Activated naive CD8-positive, alpha-beta T cell treated with anti-CD3 and anti-CD28 coated beads, Interleukin-2, amount 50 U/mL, for 16 hours (primary cell): Measurements from ENCODE around the gene TET1.
A peak's percentile ranks its signal among the peaks of the same experiment; 100 is the strongest.
"Not testable (repeated sequence)": the region's sequence is repeated elsewhere in the genome, so short reads cannot be mapped to it uniquely, and the experiment has no call there.

Source experiments
- DNase-seq: peaks from one replicate; pipeline ENCODE4 v3.0.0-alpha.2; 2020; ENCODE audit warnings: low read depth, low spot score

Gene TET1

GRCh38 chr10:68700197-68700596 is 140.1 kb downstream of the TET1 start:
- no peak for DNase-seq

- no peak for DNase-seq
Observed at GRCh38 chr10:68705548-68705947, 145.4 kb downstream of the TET1 start.

GRCh38 chr10:68708987-68709386 is 148.8 kb downstream of the TET1 start:
- not testable (repeated sequence) for DNase-seq

- not testable (repeated sequence) for DNase-seq
Observed at GRCh38 chr10:68713065-68713464, 152.9 kb downstream of the TET1 start.

GRCh38 chr10:68717435-68717834 is 157.3 kb downstream of the TET1 start:
- no peak for DNase-seq

- DNase-seq = peak; percentile 95
Observed at GRCh38 chr10:68720793-68721672, 160.9 kb downstream of the TET1 start, which contains the start of gene CCAR1. Gene CCAR1, plus strand, starts transcription at chr10:68721239. Its CDS starts 1,266 bp downstream, at chr10:68722505.

- no peak for DNase-seq
Observed at GRCh38 chr10:68721673-68722335, 161.7 kb downstream of the TET1 start.

GRCh38 chr10:68725016-68725415 is 164.9 kb downstream of the TET1 start:
- no peak for DNase-seq

GRCh38 chr10:68727146-68727545 is 167.0 kb downstream of the TET1 start:
- no peak for DNase-seq

GRCh38 chr10:68732651-68733050 is 172.5 kb downstream of the TET1 start:
- DNase-seq = no peak

GRCh38 chr10:68734349-68734748 is 174.2 kb downstream of the TET1 start:
- DNase-seq = no peak

- DNase-seq = no peak
Observed at GRCh38 chr10:68735119-68735518, 175.0 kb downstream of the TET1 start.

- DNase-seq = not testable (repeated sequence)
Observed at GRCh38 chr10:68735739-68736138, 175.6 kb downstream of the TET1 start.

GRCh38 chr10:68740676-68741075 is 180.5 kb downstream of the TET1 start:
- DNase-seq = not testable (repeated sequence)

GRCh38 chr10:68742397-68742796 is 182.3 kb downstream of the TET1 start:
- DNase-seq = no peak
